Neutrophil (primary cell): ENCODE data around the gene CBFB.
A peak's percentile ranks its signal among the peaks of the same experiment; 100 is the strongest.

Experiments used
- H3K27ac ChIP-seq: fragments of 200-600 bp; sonication (generic); 2 replicates; pipeline ENCODE4 v1.5.1; 2016; ENCODE audit warnings: mild to moderate bottlenecking, moderate library complexity
- H3K27me3 ChIP-seq: fragments of 200-600 bp; sonication (generic); 2 replicates; pipeline ENCODE4 v1.6.0; 2016; ENCODE audit warnings: mild to moderate bottlenecking
- H3K36me3 ChIP-seq: fragments of 200-600 bp; sonication (generic); 2 replicates; pipeline ENCODE4 v1.5.1; 2017
- H3K4me1 ChIP-seq, 2 experiments: fragments of 200-600 bp in 1 of 2; sonication (generic) in 1 of 2; 1 replicate in 1 of 2; 2 replicates in 1 of 2; pipeline versions ENCODE4 v1.5.1 to v1.6.1; 2013 to 2016; ENCODE audit warnings: low read depth in 1 of 2, low read length in 1 of 2, mild to moderate bottlenecking in 1 of 2, moderate library complexity in 1 of 2; ENCODE audit not compliant: control insufficient read depth in 1 of 2, insufficient read depth in 1 of 2
- H3K4me3 ChIP-seq, 2 experiments: fragments of 200-600 bp in 1 of 2; sonication (generic) in 1 of 2; 1 replicate in 1 of 2; 2 replicates in 1 of 2; pipeline ENCODE4 v1.5.1; 2013 to 2016; ENCODE audit warnings: low read depth in 1 of 2, low read length in 1 of 2, mild to moderate bottlenecking in 1 of 2, moderate library complexity in 1 of 2
- H3K9me3 ChIP-seq: fragments of 200-600 bp; sonication (generic); 2 replicates; pipeline ENCODE4 v1.5.1; 2016
- CTCF ChIP-seq: fragments of 200-600 bp; sonication (generic); IDR thresholded peaks from 2 replicates; pipeline ENCODE4 v1.5.1; 2016; ENCODE audit warnings: antibody characterized with exemption

The CBFB gene

GRCh38 chr16:67017810-67018488 lies 11.0 kb upstream of the CBFB start:
- no peaks in the 10 kb centered on the region for H3K36me3 ChIP-seq
- H3K4me3 ChIP-seq, result no peak overlapping the region
- no peak overlapping the region for H3K27ac ChIP-seq
- no peaks in the 10 kb centered on the region for H3K9me3 ChIP-seq
- peak; percentile 68 for TF ChIP-seq CTCF
- peaks cover 42% of the 10 kb centered on the region for H3K27me3 ChIP-seq
- H3K4me1 ChIP-seq, result peaks cover 10 to 11% of the 10 kb centered on the region in 2 experiments

DNA sequence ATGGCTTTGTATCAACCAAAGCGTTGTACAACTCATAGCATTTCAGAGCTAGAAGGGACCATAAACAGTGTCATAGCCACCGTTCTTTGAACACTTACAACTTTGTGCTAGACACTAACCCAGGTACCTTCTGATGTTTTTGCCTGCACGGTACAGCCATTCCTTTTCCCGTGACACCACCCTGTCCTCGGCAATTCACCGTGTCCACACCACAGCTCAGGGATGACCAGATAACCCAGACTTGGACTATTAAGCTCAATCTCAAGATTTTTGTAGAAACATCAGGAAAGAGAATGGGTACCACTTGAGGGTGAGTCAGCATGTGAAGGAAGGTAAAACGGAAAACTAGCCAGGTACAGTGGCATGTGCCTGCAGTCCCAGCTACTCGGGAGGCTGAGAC lies 9.8 kb upstream of the CBFB start:
- H3K36me3 ChIP-seq, result no peaks in the 10 kb centered on the region
- TF ChIP-seq CTCF, result no peak
- peaks cover 30% of the 10 kb centered on the region for H3K27me3 ChIP-seq
- no peak overlapping the region for H3K4me3 ChIP-seq
- H3K4me1 ChIP-seq, result peaks cover 2 to 4% of the 10 kb centered on the region in 2 experiments
- H3K9me3 ChIP-seq, result no peaks in the 10 kb centered on the region
- no peak overlapping the region for H3K27ac ChIP-seq

GRCh38 chr16:67021321-67021720 lies 7.6 kb upstream of the CBFB start:
- no peaks in the 10 kb centered on the region for H3K9me3 ChIP-seq
- H3K27ac ChIP-seq, result no peak overlapping the region
- TF ChIP-seq CTCF, result no peak
- no peaks in the 10 kb centered on the region for H3K4me1 ChIP-seq
- H3K27me3 ChIP-seq, result peaks cover 9% of the 10 kb centered on the region
- H3K36me3 ChIP-seq, result no peaks in the 10 kb centered on the region
- H3K4me3 ChIP-seq, result no peak overlapping the region

DNA sequence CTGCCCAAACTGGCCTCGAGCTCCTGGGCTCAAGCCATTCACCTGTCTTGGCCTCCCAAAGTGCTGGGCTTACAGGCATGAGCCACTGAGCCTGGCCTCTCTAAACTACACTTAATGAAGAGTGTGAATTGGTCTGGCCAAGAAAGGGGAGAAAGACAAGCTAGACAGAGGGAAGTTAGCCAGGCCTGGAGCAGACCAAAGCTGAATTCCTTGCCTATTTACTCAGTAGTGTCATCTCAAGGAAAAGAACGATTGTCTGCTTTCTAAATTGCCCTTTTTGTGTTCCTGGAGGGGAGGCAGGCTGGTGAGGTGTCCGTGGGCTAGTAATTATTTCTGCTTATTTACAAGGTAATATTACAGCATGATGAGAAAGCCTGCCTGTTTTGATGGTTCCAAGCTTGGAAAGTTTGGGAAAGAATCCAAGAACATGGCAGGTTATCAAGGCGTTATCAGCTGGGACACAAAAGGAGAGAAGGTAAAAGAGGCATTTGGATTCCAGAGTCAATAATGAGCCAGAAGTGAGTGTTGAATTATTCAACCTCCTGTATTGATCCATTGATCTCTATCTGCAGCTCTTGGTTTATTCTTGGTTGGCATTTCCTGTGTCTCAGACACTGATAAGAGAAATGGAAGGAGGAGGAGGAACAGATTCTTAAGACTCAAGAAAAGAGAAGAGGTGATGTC lies 6.3 kb upstream of the CBFB start:
- no peaks in the 10 kb centered on the region for H3K9me3 ChIP-seq
- H3K4me1 ChIP-seq, result no peaks in the 10 kb centered on the region
- H3K27me3 ChIP-seq, result no peaks in the 10 kb centered on the region
- TF ChIP-seq CTCF, result no peak
- H3K27ac ChIP-seq, result no peak overlapping the region
- H3K4me3 ChIP-seq, result no peak overlapping the region
- H3K36me3 ChIP-seq, result no peaks in the 10 kb centered on the region

DNA sequence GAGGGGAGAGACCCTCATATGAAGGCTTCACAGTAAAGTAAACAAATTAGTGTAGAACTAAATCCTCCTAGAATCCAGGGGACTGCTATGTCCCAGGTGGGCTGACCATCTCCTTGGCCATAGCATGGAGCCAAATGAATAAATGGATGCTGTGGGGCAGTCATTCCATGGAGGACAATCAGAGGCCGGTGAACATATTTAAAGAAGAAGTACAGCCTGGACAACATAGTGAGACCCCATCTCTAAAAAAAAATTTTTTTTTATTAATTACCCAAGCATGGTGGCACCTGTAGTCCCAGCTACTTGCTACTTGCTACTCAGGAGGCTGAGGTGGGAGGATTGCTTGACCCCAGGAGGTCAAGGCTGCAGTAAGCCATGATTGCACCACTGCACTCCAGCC lies 5.3 kb upstream of the CBFB start:
- no peak for TF ChIP-seq CTCF
- no peaks in the 10 kb centered on the region for H3K36me3 ChIP-seq
- H3K4me3 ChIP-seq, result no peak overlapping the region

More for the DNA sequence above, 5.3 kb upstream of the CBFB start:
- Histone ChIP-seq H3K4me1 (peaks cover 6 to 7% of the 10 kb centered on the region in 2 experiments), H3K9me3 (no peaks in the 10 kb centered on the region), H3K27ac (no peak overlapping the region), H3K27me3 (no peaks in the 10 kb centered on the region)
